Thyroid gland (tissue), 4 donors: Measurements from ENCODE around the gene MPZL1. TPM values are rescaled to one million over a fixed set of nuclear protein-coding genes. Genes with fewer than 3 reads are reported as not detected.

Experiments used
- DNase-seq, 2 donors: peaks; one replicate each; pipeline ENCODE4 v3.0.0-alpha.2; 2019
- H3K27ac ChIP-seq, 3 donors: fragments of 200-600 bp; sonication (generic); 1 replicate in 2 of 3; 2 replicates in 1 of 3; pipeline ENCODE4 v1.5.1; 2016 to 2019; ENCODE audit warnings: mild to moderate bottlenecking in 1 of 3, moderate library complexity in 1 of 3
- H3K27me3 ChIP-seq: fragments of 200-600 bp; sonication (generic); one replicate; pipeline ENCODE4 v1.5.1; 2019
- H3K36me3 ChIP-seq, 2 donors: fragments of 200-600 bp; sonication (generic); one replicate each; pipeline ENCODE4 v1.5.1; 2016 to 2019
- H3K4me1 ChIP-seq, 2 donors: fragments of 200-600 bp; sonication (generic); one replicate each; pipeline ENCODE4 v1.5.1; 2017 to 2019
- H3K4me3 ChIP-seq, 3 donors: fragments of 200-600 bp; sonication (generic); replicated peaks in 1 of 3; 1 replicate in 2 of 3; 2 replicates in 1 of 3; pipeline ENCODE4 v1.5.1; 2016; ENCODE audit warnings: mild to moderate bottlenecking in 1 of 3
- H3K9me3 ChIP-seq: fragments of 200-600 bp; sonication (generic); one replicate; pipeline ENCODE4 v1.5.1; 2017
- POLR2A ChIP-seq, 2 donors: fragments of 450-650 bp; IDR thresholded peaks; one replicate each; pipeline ENCODE4 v1.6.1; 2017; ENCODE audit warnings: antibody characterized with exemption in 2 of 2, mild to moderate bottlenecking in 2 of 2, moderate library complexity in 1 of 2
- WGBS, 2 donors: methylation state at CpG; one replicate each; pipeline ENCODE4 v1.1.5; 2017; 5-methylcytosine and 5-hydroxymethylcytosine counted together
- intact Hi-C: fragments of 100-400 bp; cut with DNase I; formaldehyde crosslinking; loops from one replicate; pipeline ENCODE4 v1.15.1; 2023
- total RNA-seq, 4 donors: library from RNA; depleted of rRNA; stranded (reverse); fragments of >200 nt; gene quantifications; one replicate each; pipeline ENCODE4 v1.2.3, GENCODE V29; 2016
- TF ChIP-seq, protein P1 (sequence below), 6 experiments: fragments of 200-600 bp in 3 of 6; fragments of 450-650 bp in 3 of 6; sonication (generic) in 3 of 6; IDR thresholded peaks; one replicate each; pipeline ENCODE4 v1.5.1; 2016 to 2019; ENCODE audit warnings: antibody characterized with exemption in 6 of 6, mild to moderate bottlenecking in 2 of 6, inconsistent platforms in 1 of 6, moderate library complexity in 1 of 6

Gene MPZL1
- total RNA-seq, 4 donors from 2014 or later = 52.6 to 90.2 (median 61.8) TPM

DNA sequence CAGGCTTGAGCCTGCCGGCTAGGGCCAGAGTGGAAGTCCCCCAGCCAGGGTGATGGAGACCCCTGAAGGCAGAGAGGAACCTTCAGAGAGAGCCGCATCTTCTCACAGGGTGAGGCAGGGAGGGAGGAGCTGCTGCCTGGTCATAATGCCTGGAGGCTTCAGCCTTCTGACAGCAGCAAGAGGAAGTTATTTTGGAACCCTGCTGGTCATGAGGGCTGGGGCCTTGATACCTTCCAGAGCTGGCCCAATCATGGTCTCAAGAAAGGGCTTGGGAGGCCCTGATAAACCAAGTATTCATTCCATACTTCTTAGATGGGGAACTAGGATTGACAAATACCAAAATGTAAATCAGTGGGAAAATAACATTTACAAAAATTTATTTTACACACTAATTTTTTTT, 26.6 kb upstream of the MPZL1 start:
- 82 to 84% methylated on average over 2 of the region's 2 CpGs for WGBS, 2 donors
- Histone ChIP-seq H3K27ac (no peak overlapping the region), H3K9me3 (no peaks in the 10 kb centered on the region), H3K4me1 (peaks cover 0 to 11% of the 10 kb centered on the region in 2 donors), H3K36me3 (no peaks in the 10 kb centered on the region), H3K27me3 (no peaks in the 10 kb centered on the region), H3K4me3 (no peak overlapping the region)
- intact Hi-C loops = no loop called here
- DNase-seq = no peak
- no peak for TF ChIP-seq POLR2A (IDR thresholded peaks at IDR 0.05)
- TF ChIP-seq, protein P1, sequence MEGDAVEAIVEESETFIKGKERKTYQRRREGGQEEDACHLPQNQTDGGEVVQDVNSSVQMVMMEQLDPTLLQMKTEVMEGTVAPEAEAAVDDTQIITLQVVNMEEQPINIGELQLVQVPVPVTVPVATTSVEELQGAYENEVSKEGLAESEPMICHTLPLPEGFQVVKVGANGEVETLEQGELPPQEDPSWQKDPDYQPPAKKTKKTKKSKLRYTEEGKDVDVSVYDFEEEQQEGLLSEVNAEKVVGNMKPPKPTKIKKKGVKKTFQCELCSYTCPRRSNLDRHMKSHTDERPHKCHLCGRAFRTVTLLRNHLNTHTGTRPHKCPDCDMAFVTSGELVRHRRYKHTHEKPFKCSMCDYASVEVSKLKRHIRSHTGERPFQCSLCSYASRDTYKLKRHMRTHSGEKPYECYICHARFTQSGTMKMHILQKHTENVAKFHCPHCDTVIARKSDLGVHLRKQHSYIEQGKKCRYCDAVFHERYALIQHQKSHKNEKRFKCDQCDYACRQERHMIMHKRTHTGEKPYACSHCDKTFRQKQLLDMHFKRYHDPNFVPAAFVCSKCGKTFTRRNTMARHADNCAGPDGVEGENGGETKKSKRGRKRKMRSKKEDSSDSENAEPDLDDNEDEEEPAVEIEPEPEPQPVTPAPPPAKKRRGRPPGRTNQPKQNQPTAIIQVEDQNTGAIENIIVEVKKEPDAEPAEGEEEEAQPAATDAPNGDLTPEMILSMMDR (IDR thresholded peaks at IDR 0.05) = no peak

DNA sequence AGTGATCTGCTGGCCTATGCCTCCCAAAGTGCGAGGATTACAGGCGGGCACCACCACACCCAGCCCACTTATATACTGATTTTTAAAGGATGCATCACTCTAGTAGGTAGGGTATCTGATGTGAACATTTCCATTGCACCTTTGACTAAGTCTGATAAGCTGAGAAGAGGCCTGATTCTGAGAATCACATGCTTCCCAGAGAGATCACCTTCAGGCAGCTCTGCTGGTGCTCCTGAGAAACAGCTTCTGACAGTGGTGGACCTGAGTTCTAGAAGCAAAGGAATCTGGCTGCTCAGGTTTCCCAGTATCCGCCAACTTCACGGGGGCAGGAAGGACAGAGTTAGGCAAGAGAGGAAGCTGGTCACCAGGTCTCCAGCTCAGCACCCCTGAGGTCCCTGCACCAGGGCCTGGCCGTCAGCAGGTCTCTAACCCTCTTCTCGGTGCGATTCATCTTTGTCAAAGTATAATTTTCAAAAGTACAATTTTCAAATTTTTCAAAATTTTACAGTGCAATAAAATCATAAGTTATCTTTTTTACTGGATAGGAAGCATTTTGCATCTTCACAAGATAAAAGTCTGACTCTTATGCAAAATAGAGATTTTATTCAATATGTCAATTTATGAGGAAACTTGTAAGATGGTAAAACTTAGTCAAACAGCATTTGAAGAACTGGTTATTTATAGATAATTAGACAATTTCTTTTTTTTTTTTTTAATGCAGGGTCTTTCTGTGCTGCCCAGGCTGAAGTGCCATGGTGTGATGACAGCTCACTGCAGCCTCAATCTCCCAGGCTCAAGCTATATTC, 25.8 kb upstream of the MPZL1 start:
- H3K36me3 ChIP-seq = no peaks in the 10 kb centered on the region
- whole genome bisulfite sequencing, 2 donors = 91 to 95% methylated on average over 7 of the region's 7 CpGs
- no peaks in the 10 kb centered on the region for H3K9me3 ChIP-seq
- H3K27me3 ChIP-seq = no peaks in the 10 kb centered on the region
- TF ChIP-seq, protein P1 (IDR thresholded peaks at IDR 0.05) = no peak
- TF ChIP-seq POLR2A (IDR thresholded peaks at IDR 0.05) = no peak
- no peak for DNase-seq
- intact Hi-C loops = no loop called here
- H3K27ac ChIP-seq = no peak overlapping the region
- peaks cover 0 to 11% of the 10 kb centered on the region in 2 donors for H3K4me1 ChIP-seq
- H3K4me3 ChIP-seq = no peak overlapping the region

DNA sequence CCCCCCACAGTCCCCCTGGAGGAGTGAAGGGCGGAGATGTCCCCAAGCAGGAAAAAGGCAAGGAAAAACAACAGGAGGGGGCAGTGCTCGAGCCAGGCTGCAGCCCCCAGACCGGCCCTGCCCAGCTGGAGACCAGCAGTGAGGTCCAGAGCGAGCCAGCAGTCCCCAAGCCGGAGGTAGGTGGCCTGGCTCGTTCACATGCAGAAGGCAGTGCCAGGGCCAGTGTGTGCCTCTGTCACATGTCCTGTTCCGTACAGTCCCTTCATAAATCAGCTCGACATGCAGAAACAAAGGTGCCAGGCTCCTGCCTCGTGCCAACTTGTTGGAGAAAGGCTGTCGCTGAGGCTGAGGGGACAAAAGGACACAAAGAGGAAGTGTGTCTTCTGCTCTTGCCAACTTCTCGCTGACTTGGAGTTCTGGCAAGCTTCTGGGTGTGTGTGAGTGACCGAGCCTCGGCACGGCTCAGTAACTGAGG, 24.1 kb upstream of the MPZL1 start:
- Histone ChIP-seq H3K4me3 (no peak overlapping the region), H3K4me1 (peaks cover 0 to 11% of the 10 kb centered on the region in 2 donors), H3K36me3 (no peaks in the 10 kb centered on the region), H3K27ac (no peak overlapping the region), H3K27me3 (no peaks in the 10 kb centered on the region), H3K9me3 (no peaks in the 10 kb centered on the region)
- peak; percentile 17 to 27 for DNase-seq
- intact Hi-C loops = no loop called here
- TF ChIP-seq POLR2A (IDR thresholded peaks at IDR 0.05) = no peak
- TF ChIP-seq, protein P1 (IDR thresholded peaks at IDR 0.05) = no peak
- 48 to 67% methylated on average over 14 of the region's 14 CpGs for WGBS, 2 donors

DNA sequence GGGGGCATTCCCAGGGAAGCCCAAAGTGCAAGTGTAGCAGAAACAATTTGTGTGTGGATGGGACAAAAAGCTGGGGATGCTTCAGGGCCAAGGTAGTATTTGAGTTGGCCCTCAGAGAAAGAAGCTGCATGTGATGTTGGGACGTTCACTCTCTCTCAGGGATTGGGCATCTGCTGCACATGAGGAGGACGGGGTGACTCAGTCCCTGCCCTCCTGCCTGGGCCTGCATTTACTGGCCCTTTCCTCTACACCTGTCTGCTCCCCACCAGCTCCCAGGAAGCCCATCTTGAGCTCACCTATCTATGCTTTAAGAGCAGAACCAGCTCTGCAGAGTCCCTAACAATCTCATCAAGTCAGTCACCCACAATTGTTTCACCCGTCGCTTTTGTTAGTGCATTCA, 23.5 kb upstream of the MPZL1 start:
- intact Hi-C loops = no loop called here
- H3K27ac ChIP-seq = no peak overlapping the region
- H3K27me3 ChIP-seq = no peaks in the 10 kb centered on the region
- no peaks in the 10 kb centered on the region for H3K36me3 ChIP-seq
- H3K4me3 ChIP-seq = no peak overlapping the region
- TF ChIP-seq, protein P1 (IDR thresholded peaks at IDR 0.05) = no peak
- TF ChIP-seq POLR2A (IDR thresholded peaks at IDR 0.05) = no peak
- H3K4me1 ChIP-seq = peaks cover 0 to 11% of the 10 kb centered on the region in 2 donors
- WGBS, 2 donors = 88 to 97% methylated on average over 4 of the region's 4 CpGs
- H3K9me3 ChIP-seq = no peaks in the 10 kb centered on the region
- no peak for DNase-seq

DNA sequence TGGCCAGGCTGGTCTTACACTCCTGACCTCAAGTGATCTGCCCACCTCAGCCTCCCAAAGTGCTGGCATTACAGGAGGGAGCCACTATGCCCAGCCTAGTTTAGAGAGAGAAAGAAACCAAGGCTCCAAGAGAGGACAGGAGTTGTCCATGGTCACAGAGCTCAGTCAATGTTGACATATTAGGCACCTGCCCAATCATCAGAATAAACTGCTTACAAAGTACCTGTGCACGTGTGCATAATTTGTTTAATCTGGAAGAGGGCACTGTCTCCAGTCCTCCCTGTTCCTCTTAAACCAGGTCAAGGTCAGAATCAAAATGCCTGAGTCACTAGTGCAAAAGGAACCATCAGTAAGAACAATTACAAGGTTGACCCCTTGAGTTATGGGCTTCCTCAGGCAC, 20.3 kb upstream of the MPZL1 start:
- no peak for TF ChIP-seq POLR2A (IDR thresholded peaks at IDR 0.05)
- TF ChIP-seq, protein P1 (IDR thresholded peaks at IDR 0.05) = no peak
- WGBS, 2 donors = 67 to 69% methylated on average over 1 of the region's 1 CpG

More for the DNA sequence above, 20.3 kb upstream of the MPZL1 start:
- intact Hi-C loops = no loop called here
- Histone ChIP-seq H3K4me3 (no peak overlapping the region), H3K9me3 (no peaks in the 10 kb centered on the region), H3K36me3 (no peaks in the 10 kb centered on the region), H3K4me1 (peaks cover 0 to 11% of the 10 kb centered on the region in 2 donors), H3K27ac (no peak overlapping the region), H3K27me3 (no peaks in the 10 kb centered on the region)
- DNase-seq = no peak
